Islet precursor cell (in vitro differentiated cells): ENCODE results near the gene IL5.
"Not testable (repeated sequence)": the region's sequence is repeated elsewhere in the genome, so short reads cannot be mapped to it uniquely, and the experiment has no call there.

ENCODE experiments used
- DNase-seq: peaks from one replicate; pipeline ENCODE4 v3.0.0-alpha.2; 2018

The IL5 gene

GRCh38 chr5:132543472-132544201 lies at the start of gene IL5:
IL5 (minus strand) TSS chr5:132543522; CDS start chr5:132543478, 44 bp downstream.
- DNase-seq = no peak

GRCh38 chr5:132592521-132592920 lies 49.2 kb upstream of the IL5 start:
- peak; percentile 76 for DNase-seq

DNA sequence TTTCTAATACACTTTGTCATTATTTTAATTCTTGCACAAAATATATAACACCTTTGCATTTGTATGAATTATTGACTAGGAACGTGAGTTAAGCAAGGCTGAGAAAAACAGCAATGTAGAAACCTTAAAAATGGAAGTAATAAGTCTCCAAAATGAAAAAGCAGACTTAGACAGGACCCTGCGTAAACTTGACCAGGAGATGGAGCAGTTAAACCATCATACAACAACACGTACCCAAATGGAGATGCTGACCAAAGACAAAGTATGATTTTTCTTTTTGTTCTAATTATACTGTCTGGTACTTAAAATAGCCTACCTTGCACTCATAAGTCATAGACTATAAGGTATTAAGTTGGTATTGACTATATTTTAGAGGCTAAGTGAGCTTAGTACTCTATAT lies 47.8 kb upstream of the IL5 start:
- DNase-seq = no peak

GRCh38 chr5:132589467-132589866 lies 46.1 kb upstream of the IL5 start:
- no peak for DNase-seq

DNA sequence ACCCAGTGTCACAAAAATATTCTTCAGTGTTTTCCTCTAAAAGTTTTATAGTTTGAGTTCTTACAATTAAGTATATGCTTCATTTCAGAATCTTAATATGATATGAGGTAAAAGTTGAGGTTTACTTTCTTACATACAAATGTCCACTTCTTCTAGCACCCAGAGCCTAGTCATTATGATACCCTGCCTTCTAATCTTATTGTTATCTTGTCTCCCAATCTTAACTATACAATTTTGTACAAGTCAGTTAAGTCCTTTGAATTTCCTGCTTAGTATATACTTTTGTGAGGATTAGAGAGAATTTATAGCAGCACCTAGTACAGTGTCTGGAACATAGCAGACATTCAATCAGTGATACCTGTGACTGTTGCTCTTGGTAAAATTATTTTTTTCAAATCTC lies 42.7 kb upstream of the IL5 start:
- DNase-seq = no peak

DNA sequence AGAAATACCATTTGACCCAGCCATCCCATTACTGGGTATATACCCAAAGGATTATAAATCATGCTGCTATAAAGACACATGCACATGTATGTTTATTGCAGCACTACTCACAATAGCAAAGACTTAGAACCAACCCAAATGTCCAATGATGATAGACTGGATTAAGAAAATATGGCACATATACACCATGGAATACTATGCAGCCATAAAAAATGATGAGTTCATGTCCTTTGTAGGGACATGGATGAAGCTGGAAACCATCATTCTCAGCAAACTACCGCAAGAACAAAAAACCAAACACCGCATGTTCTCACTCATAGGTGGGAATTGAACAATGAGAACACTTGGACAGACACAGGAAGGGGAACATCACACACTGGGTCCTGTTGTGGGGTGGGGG lies 41.2 kb upstream of the IL5 start:
- DNase-seq = not testable (repeated sequence)

DNA sequence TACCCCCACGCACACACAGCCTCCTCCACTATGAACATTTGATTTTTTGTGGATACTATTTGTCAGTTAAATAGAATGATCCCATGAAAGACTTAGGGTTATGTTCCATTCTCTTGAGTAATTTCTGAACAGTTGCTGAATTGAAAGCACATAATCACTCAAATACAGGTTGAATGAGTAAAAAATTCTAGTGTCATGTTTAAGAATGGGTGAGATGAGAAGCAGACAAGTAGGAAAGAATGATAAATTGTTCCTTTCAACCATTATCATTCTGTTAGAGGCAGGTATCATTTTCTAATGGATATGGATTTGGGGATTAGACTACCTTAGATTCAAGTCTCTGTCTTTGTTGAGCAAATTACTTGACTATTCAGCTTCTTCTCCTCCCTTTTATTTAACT lies 32.8 kb upstream of the IL5 start:
- DNase-seq = no peak

DNA sequence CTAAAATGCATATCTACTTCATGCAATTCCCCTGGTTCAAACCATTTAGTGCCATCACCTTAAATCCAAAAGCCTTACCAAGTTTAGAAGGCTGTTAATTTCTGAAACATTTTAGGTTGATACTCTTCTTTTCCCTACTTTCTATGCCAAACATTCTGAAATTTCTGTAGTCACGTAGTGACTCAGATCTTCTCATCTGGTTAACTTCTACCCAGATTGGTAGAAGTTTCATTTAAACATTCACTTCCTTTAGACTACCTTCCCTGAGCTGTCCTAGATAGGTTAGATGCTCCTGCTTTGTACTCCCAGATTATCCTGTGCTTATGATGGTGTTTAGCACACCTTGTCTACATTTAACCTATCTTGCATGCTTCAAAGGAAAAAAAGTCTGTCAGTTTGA lies 23.3 kb upstream of the IL5 start:
- DNase-seq = no peak

DNA sequence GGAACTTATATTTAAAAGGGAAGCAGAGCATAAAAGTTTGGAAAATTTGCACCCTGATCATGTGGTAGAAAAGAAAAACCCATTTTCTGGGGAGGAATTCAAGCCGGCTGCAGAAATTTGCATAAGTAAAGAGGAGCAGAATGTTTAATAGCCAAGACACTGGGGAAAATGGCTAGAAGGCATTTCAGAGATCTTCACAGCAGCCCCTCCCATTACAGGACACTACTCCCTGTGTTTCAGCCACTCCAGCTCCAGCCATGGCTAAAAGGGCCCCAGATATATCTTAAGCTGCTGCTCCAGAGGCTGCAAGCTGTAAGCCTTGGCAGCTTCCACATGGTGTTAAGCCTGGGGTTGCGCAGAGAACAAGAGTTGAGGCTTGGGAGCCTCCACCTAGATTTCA lies 21.2 kb upstream of the IL5 start:
- not testable (repeated sequence) for DNase-seq

- no peak for DNase-seq
These were observed 18.3 kb upstream of the IL5 start for GRCh38 chr5:132561601-132562000.

GRCh38 chr5:132559383-132560060 lies 16.2 kb upstream of the IL5 start:
- DNase-seq = no peak

DNA sequence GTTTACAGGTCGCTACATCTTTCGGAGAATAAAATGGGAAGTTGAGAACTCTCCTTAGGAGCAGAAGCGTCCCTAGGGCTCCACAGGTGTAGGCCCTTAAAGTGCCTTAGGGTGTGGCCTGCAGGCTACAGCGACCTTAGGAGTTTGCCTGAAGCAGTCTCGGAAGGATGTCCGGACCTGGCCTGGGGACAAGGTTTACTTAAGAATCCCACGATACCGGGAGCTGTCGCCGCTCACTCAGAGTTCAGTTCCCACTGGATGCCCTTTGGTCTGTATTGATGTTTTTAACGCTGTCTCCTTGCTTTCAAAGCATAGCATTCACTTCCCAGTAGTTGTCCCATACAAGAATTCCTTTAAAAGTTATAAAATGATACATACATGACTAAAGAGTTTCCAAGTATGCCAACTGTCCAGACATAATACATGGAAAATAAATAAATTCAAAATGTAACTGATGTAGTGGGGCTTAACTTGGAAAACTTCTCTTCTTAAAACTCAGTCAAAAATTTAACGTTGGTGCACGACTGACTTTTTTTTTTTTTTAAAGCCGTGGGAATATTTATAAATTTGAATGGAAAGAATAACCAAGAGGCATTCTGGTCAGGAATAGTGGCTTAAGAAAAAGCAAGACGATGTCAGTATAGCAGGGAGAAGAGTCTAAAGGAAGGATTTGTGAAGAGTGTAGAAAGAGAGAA lies 14.3 kb upstream of the IL5 start:
- DNase-seq = peak; percentile 67

- peak; percentile 93 for DNase-seq
These were observed 13.6 kb upstream of the IL5 start, which contains the start of gene RAD50 for GRCh38 chr5:132556763-132557477. RAD50 (plus strand) TSS chr5:132556977; CDS start chr5:132557325, 348 bp downstream.

GRCh38 chr5:132556153-132556762 lies 12.9 kb upstream of the IL5 start:
- DNase-seq = no peak

DNA sequence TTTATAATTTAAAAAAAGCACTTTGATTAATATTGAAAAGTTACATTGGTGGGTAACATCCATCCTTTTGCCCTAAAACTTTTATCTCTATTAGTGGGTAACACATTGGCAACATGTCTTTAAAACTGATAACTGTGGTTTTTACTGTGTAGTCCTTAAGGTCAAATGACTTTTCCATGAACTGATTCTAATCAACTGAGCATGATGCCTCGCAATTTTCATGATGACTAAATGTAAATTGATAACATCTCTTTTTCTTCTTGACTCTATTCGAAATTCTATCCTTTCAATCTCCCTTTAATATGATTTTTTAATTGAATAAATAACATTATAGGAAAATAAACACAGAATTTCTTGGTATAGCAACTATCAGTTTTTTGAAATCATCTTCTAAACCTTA lies 6.3 kb upstream of the IL5 start:
- no peak for DNase-seq

DNA sequence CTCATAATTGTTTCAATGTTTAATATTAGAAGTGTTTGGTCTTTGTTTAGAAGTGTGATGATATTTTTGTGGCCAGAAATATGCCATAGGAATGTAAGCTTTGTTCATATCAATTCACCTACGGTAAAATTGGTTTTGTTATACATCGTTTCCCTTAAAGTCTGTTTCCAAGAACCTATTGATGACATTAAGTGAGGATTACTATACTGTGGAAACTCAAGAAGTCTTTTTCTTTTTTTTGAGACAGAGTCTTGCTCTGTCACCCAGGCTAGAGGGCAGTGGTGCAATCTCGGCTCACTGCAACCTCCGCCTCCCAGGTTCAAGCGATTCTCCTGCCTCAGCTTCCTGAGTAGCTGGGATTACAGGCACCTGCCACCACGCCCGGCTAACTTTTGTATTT lies 5.5 kb upstream of the IL5 start:
- not testable (repeated sequence) for DNase-seq

DNA sequence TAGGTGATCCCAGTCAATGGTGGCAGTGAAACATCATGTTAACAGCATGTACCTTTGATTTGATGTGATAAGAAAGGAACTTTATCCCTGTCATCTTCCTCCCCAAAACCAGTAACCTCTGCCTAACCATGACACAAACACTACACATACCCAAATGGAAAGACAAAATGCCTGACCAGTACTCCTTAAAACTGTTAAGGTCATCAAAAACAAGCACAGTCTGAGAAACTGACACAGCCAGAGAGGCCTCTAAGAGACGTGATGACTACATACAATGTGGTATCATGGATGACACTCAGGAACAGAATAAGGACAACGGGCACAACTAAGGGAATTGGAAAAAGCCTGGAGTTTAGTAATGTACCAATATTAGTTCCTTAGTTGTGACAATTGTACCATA lies 3.9 kb upstream of the IL5 start:
- DNase-seq = no peak

DNA sequence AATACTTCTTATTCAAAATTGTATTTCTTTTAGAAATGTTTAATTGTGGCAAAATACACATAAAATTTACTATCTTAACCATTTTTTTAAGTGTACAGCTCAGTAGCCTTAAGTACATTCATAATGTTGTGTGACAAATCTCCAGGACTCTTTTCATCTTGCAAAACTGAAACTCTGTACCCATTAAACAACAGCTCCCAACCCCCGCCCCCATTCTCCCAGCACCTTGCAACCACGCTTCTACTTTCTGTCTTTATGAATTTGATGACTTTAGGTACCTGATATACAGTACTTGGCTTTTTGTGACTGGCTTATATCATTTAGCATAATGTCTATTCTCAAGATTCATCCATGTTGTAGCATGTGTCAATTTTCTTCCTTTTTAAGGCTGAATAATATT lies 2.8 kb upstream of the IL5 start:
- DNase-seq = no peak

- DNase-seq = no peak
These were observed 2.6 kb downstream of the IL5 start for GRCh38 chr5:132540764-132541163.

GRCh38 chr5:132540149-132540548 lies 3.2 kb downstream of the IL5 start:
- no peak for DNase-seq

DNA sequence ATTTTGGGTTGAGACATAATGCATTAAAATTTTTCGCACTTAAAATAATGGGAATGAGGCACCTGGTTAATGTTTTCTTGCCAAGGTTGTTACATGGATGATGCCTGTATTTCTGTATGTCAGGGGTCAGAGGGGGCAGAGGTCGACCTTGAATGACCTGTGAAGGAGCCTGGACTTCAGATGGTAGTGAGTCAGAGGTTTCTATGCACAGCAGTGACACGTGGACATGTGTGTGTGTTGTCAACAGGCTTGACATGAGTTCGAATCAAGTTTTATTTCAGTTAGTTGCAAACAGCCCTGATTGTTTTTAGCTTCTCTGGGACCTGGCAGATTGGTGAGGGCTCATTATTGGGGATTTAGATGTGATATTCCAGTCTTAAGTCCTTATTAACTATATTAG lies 3.6 kb downstream of the IL5 start:
- no peak for DNase-seq

DNA sequence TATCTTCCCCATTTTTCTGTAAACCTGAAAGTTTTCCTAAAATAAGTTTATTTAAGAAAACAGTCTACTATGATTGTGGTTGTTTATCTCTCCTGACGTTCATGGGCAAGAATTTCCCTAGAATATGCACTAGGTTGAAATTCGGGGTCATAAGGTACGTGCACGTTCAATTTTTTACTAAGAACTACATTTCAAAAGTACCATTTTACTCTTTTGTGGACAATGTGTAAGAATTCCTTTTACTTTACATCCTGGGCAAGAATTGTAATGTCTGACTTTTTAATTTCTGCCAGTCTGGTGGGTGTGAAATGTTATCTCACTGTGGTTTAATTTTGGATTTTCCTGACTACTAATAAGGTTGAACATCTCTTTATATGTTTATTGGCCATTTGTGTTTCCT lies 12.4 kb downstream of the IL5 start:
- no peak for DNase-seq
